Pulmonary artery endothelial cell (primary cell): ENCODE measurements around the gene EXT2. TPM values are rescaled to one million over a fixed set of nuclear protein-coding genes. Genes with fewer than 3 reads are reported as not detected.

Experiments used
- DNase-seq: peaks from one replicate; pipeline ENCODE4 v3.0.0-alpha.2; 2011; ENCODE audit warnings: low read depth, low spot score
- total RNA-seq: library from RNA; depleted of rRNA; stranded (reverse); fragments of >200 nt; gene quantifications from 2 replicates; pipeline ENCODE4 v1.2.3, GENCODE V29; 2014

EXT2 gene
- total RNA-seq, 1 donor from 2014 or later, result 87.9 TPM

- no peak for DNase-seq
These were observed 104.3 kb downstream of the EXT2 start for GRCh38 chr11:44199816-44200215.

GRCh38 chr11:44203270-44204043 lies 108.0 kb downstream of the EXT2 start:
- no peak for DNase-seq

- DNase-seq, result no peak
These were observed 109.9 kb downstream of the EXT2 start for GRCh38 chr11:44205352-44205751.

- no peak for DNase-seq
These were observed 110.4 kb downstream of the EXT2 start for GRCh38 chr11:44205836-44206235.

- no peak for DNase-seq
These were observed 111.8 kb downstream of the EXT2 start for GRCh38 chr11:44207292-44207691.

GRCh38 chr11:44208976-44209603 lies 113.6 kb downstream of the EXT2 start:
- no peak for DNase-seq

- no peak for DNase-seq
These were observed 116.7 kb downstream of the EXT2 start for GRCh38 chr11:44212128-44212527.

- no peak for DNase-seq
These were observed 117.7 kb downstream of the EXT2 start for GRCh38 chr11:44213148-44213547.

- no peak for DNase-seq
These were observed 122.0 kb downstream of the EXT2 start for GRCh38 chr11:44217432-44217831.

- no peak for DNase-seq
These were observed 124.6 kb downstream of the EXT2 start for GRCh38 chr11:44219830-44220796.

GRCh38 chr11:44221456-44221855 lies 126.0 kb downstream of the EXT2 start:
- DNase-seq, result no peak

- no peak for DNase-seq
These were observed 126.5 kb downstream of the EXT2 start for GRCh38 chr11:44221992-44222391.

GRCh38 chr11:44223238-44223637 lies 127.8 kb downstream of the EXT2 start:
- DNase-seq, result no peak

- DNase-seq, result no peak
These were observed 129.5 kb downstream of the EXT2 start for GRCh38 chr11:44224867-44225501.

- DNase-seq, result no peak
These were observed 131.0 kb downstream of the EXT2 start for GRCh38 chr11:44226490-44226889.

- no peak for DNase-seq
These were observed 131.5 kb downstream of the EXT2 start for GRCh38 chr11:44226945-44227344.

GRCh38 chr11:44228379-44228778 lies 132.9 kb downstream of the EXT2 start:
- DNase-seq, result no peak

GRCh38 chr11:44229098-44229497 lies 133.6 kb downstream of the EXT2 start:
- no peak for DNase-seq

- DNase-seq, result no peak
These were observed 134.1 kb downstream of the EXT2 start for GRCh38 chr11:44229624-44230023.

- DNase-seq, result no peak
These were observed 140.3 kb downstream of the EXT2 start for GRCh38 chr11:44235765-44236201.

- no peak for DNase-seq
These were observed 140.8 kb downstream of the EXT2 start for GRCh38 chr11:44236296-44236695.
